SK-N-SH (cell line): ENCODE measurements around the gene ATXN10.

Source experiments
- EP300 ChIP-seq, 2 experiments: IDR thresholded peaks; 2 replicates each; pipeline versions ENCODE4 v1.4.0 to v1.6.1; 2012; ENCODE audit warnings: borderline replicate concordance in 1 of 2, low read depth in 1 of 2, low read length in 1 of 2
- EZH2phosphoT487 ChIP-seq: fragments of 200-600 bp; sonication (generic); IDR thresholded peaks from 2 replicates; pipeline ENCODE4 v1.6.1; 2017; ENCODE audit warnings: low read depth, mixed run types, mild to moderate bottlenecking, antibody characterized with exemption, moderate library complexity, borderline replicate concordance
- RXRA ChIP-seq: IDR thresholded peaks from 2 replicates; pipeline ENCODE4 v1.4.0; 2012; ENCODE audit warnings: low read depth, mild to moderate bottlenecking, borderline replicate concordance
- YY1 ChIP-seq: IDR thresholded peaks from 2 replicates; pipeline ENCODE4 v1.4.0; 2012; ENCODE audit warnings: low read depth, mild to moderate bottlenecking
- TF ChIP-seq, protein P1 (sequence below): fragments of 200-600 bp; sonication (generic); IDR thresholded peaks from 2 replicates; pipeline ENCODE4 v1.6.1; 2017; ENCODE audit warnings: antibody characterized with exemption, mild to moderate bottlenecking, moderate library complexity

DNA sequence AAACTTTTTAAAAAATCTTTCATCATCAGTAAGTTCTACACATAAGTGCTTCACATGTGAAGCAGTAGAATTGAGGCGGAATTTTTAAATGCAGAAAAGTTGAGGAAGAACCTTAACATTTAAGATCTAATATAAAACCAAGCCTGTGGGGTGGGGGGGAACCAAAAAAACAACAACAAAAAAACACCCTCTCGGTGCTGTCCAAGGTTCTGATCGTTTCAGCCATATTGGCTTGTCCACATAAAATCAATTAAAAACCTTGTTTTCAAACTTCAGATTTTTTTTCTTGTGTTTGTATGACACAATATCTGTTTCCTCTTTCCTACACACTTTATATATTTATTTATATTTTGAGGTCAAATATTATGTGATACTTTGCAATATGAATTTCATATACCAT, 175.3 kb downstream of the ATXN10 start:
- TF ChIP-seq, protein P1, sequence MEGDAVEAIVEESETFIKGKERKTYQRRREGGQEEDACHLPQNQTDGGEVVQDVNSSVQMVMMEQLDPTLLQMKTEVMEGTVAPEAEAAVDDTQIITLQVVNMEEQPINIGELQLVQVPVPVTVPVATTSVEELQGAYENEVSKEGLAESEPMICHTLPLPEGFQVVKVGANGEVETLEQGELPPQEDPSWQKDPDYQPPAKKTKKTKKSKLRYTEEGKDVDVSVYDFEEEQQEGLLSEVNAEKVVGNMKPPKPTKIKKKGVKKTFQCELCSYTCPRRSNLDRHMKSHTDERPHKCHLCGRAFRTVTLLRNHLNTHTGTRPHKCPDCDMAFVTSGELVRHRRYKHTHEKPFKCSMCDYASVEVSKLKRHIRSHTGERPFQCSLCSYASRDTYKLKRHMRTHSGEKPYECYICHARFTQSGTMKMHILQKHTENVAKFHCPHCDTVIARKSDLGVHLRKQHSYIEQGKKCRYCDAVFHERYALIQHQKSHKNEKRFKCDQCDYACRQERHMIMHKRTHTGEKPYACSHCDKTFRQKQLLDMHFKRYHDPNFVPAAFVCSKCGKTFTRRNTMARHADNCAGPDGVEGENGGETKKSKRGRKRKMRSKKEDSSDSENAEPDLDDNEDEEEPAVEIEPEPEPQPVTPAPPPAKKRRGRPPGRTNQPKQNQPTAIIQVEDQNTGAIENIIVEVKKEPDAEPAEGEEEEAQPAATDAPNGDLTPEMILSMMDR, result no peak
- no peak for TF ChIP-seq EP300 (IDR thresholded peaks at IDR 0.05; ENCODE audit: borderline replicate concordance in 1 of 2, low read depth in 1 of 2, low read length in 1 of 2)
- TF ChIP-seq YY1, result no peak
- no peak for TF ChIP-seq EZH2phosphoT487
- TF ChIP-seq RXRA, result no peak
